Tibial nerve (tissue), 4 donors: ENCODE results near the gene NID2.

Experiments used
- EP300 ChIP-seq, 2 donors: sonication (generic); formaldehyde crosslinking; IDR thresholded peaks; one replicate each; pipeline ENCODE4 v1.6.1; 2017; ENCODE audit warnings: antibody characterized with exemption in 2 of 2, mild to moderate bottlenecking in 1 of 2
- TF ChIP-seq, protein P1 (sequence below), 5 experiments: fragments of 200-600 bp in 3 of 5; fragments of 450-650 bp in 2 of 5; sonication (generic) in 3 of 5; IDR thresholded peaks; one replicate each; pipeline ENCODE4 v1.5.1; 2016 to 2019; ENCODE audit warnings: antibody characterized with exemption in 5 of 5, mild to moderate bottlenecking in 3 of 5, moderate library complexity in 2 of 5

DNA sequence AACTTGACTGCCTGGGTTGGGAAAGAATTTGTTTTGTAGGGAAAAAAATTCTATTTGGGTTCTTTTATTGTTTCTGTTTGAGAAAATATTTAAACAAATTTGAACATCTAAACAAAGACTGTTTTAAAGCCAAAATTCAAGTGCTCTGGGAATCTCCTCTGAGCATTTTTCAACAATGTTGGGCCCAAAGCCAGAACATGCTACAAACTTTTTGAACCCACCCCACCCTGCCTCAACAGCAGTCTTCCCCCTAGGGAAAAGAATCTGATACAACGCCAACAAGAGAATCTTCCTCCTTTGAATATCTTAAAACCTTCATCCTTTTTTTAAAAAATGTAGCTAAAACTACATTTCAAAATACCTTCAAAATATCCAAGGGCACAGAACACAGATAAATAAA, 20.4 kb upstream of the NID2 start:
- TF ChIP-seq, protein P1, sequence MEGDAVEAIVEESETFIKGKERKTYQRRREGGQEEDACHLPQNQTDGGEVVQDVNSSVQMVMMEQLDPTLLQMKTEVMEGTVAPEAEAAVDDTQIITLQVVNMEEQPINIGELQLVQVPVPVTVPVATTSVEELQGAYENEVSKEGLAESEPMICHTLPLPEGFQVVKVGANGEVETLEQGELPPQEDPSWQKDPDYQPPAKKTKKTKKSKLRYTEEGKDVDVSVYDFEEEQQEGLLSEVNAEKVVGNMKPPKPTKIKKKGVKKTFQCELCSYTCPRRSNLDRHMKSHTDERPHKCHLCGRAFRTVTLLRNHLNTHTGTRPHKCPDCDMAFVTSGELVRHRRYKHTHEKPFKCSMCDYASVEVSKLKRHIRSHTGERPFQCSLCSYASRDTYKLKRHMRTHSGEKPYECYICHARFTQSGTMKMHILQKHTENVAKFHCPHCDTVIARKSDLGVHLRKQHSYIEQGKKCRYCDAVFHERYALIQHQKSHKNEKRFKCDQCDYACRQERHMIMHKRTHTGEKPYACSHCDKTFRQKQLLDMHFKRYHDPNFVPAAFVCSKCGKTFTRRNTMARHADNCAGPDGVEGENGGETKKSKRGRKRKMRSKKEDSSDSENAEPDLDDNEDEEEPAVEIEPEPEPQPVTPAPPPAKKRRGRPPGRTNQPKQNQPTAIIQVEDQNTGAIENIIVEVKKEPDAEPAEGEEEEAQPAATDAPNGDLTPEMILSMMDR (IDR thresholded peaks at IDR 0.05), result no peak
- no peak for TF ChIP-seq EP300 (IDR thresholded peaks at IDR 0.05)
